Measurements from ENCODE around the gene POLRMT.

POLRMT gene

GRCh38 chr19:581399-582111, 51.8 kb downstream of the POLRMT start:
- in situ Hi-C loops (cut with HindIII; ENCODE audit: low sequenced_read_pairs) = no loop called here

- in situ Hi-C loops (cut with HindIII; ENCODE audit: low sequenced_read_pairs) = no loop called here
Measured at GRCh38 chr19:580274-580835, 53.0 kb downstream of the POLRMT start.

- in situ Hi-C loops (cut with HindIII; ENCODE audit: low sequenced_read_pairs) = no loop called here
Measured at GRCh38 chr19:579842-580155, 53.5 kb downstream of the POLRMT start.

- in situ Hi-C loops (cut with HindIII; ENCODE audit: low sequenced_read_pairs) = no loop called here
Measured at GRCh38 chr19:579111-579841, 54.1 kb downstream of the POLRMT start.

- in situ Hi-C loops (cut with HindIII; ENCODE audit: low sequenced_read_pairs) = no loop called here
Measured at GRCh38 chr19:577439-578392, 55.6 kb downstream of the POLRMT start.

GRCh38 chr19:576768-577438, 56.4 kb downstream of the POLRMT start:
- in situ Hi-C loops (cut with HindIII; ENCODE audit: low sequenced_read_pairs) = no loop called here

- in situ Hi-C loops (cut with HindIII; ENCODE audit: low sequenced_read_pairs) = no loop called here
Measured at GRCh38 chr19:575527-576506, 57.5 kb downstream of the POLRMT start.

- in situ Hi-C loops (cut with HindIII; ENCODE audit: low sequenced_read_pairs) = no loop called here
Measured at GRCh38 chr19:574658-575526, 58.4 kb downstream of the POLRMT start.

GRCh38 chr19:573519-573825, 59.9 kb downstream of the POLRMT start:
- in situ Hi-C loops (cut with HindIII; ENCODE audit: low sequenced_read_pairs) = no loop called here

- in situ Hi-C loops (cut with HindIII; ENCODE audit: low sequenced_read_pairs) = no loop called here
Measured at GRCh38 chr19:572743-573518, 60.4 kb downstream of the POLRMT start.

- in situ Hi-C loops (cut with HindIII; ENCODE audit: low sequenced_read_pairs) = no loop called here
Measured at GRCh38 chr19:572140-572742, 61.1 kb downstream of the POLRMT start, which contains the start of gene BSG. TSS of gene BSG (plus strand) at chr19:572596. CDS start at chr19:572635, 39 bp downstream.

- in situ Hi-C loops (cut with HindIII; ENCODE audit: low sequenced_read_pairs) = no loop called here
Measured at GRCh38 chr19:571566-571974, 61.8 kb downstream of the POLRMT start.

GRCh38 chr19:570937-571565, 62.3 kb downstream of the POLRMT start:
- in situ Hi-C loops (cut with HindIII; ENCODE audit: low sequenced_read_pairs) = no loop called here

- in situ Hi-C loops (cut with HindIII; ENCODE audit: low sequenced_read_pairs) = no loop called here
Measured at GRCh38 chr19:570251-570686, 63.1 kb downstream of the POLRMT start.

- in situ Hi-C loops (cut with HindIII; ENCODE audit: low sequenced_read_pairs) = no loop called here
Measured at GRCh38 chr19:567296-567900, 65.9 kb downstream of the POLRMT start.

All from DLD1 (cell line).